Mucosa of descending colon (tissue), 3 donors: ENCODE measurements around the gene ADCYAP1R1. TPM values are rescaled to one million over a fixed set of nuclear protein-coding genes. Genes with fewer than 3 reads are reported as not detected.

Source experiments
- ATAC-seq: fragments of 200-7000 bp; cut with Tn5 transposase; one replicate; pipeline ENCODE4 v1.9.1; 2020; ENCODE audit warnings: mild to moderate bottlenecking, moderate library complexity
- DNase-seq, 3 donors: peaks; one replicate each; pipeline ENCODE4 v3.0.0-alpha.2; 2020
- H3K36me3 ChIP-seq: fragments of 200-600 bp; one replicate; pipeline ENCODE4 v1.8.0; 2021; ENCODE audit warnings: low read depth, mild to moderate bottlenecking
- H3K4me1 ChIP-seq: fragments of 200-600 bp; one replicate; pipeline ENCODE4 v1.8.0; 2021; ENCODE audit warnings: low read depth, mild to moderate bottlenecking
- H3K4me3 ChIP-seq: fragments of 200-600 bp; one replicate; pipeline ENCODE4 v1.8.0; 2021; ENCODE audit warnings: mild to moderate bottlenecking
- H3K9me3 ChIP-seq: fragments of 200-600 bp; one replicate; pipeline ENCODE4 v1.8.0; 2021; ENCODE audit warnings: mild to moderate bottlenecking
- intact Hi-C, 2 donors: fragments of 100-400 bp; cut with DNase I in 1 of 2; cut with micrococcal nuclease in 1 of 2; formaldehyde crosslinking; loops; one replicate each; pipeline versions ENCODE4 v1.11.0 to v1.11.1; 2022; cut with DNase I, micrococcal nuclease
- total RNA-seq, 3 donors: library from RNA; stranded (reverse); fragmentation: NEBNext Ultra II Directional in 2 of 3; extraction: Animal tissue kit (Norgen Biotek cat#: 25700) in 2 of 3; gene quantifications; one replicate each; pipeline versions ENCODE4 v1.2.1 to v1.2.4, GENCODE V29; 2021 to 2023
- TF ChIP-seq, protein P1 (sequence below): fragments of 200-600 bp; IDR thresholded peaks from one replicate; pipeline ENCODE4 v1.8.0; 2022; ENCODE audit warnings: antibody characterized with exemption, mild to moderate bottlenecking
- donor health status: DM: no; HTN: no; CAD: no; lungs with moderate emphysema.
- donor health status: DM: no; HTN: no; CAD: no.
- donor health status: DM: no; HTN: yes; CAD: no.

ADCYAP1R1 gene
- total RNA-seq, 3 donors from 2014 or later, result 0.26 to 15.0 (median 2.2) TPM

DNA sequence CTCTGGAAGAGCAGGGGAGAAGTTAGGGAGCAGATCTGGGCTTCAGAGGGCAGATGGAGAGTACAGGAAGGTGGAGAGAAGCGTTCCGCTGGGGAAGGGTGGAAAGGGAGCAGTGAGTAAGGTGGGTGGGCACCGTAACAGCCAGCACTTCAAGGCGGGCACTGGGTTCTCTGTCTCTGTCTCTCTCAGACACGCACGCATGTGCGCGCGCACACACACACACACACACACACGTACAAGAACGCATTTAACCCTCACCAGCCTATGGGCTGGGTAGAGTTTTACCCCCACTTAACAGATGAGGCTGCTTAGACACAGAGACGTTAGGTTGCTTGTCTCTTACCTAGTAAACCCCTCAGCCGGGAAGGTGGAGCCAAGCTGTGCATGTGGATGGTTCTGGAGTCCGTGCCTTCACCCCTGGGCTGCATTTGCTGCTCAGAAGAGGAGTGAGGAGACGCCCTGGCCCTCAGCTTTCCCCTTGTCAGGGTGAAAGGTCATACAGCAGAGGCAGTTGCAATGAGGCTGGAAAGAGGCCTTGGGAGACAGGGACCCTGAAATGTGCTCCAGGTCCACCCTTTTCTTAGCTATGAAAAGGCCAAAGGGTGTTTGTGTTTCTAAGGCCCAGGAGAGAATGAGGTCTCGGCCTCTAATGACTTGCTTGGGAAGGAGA lies 16.0 kb downstream of the ADCYAP1R1 start:
- no peak overlapping the region for H3K4me3 ChIP-seq
- TF ChIP-seq, protein P1, sequence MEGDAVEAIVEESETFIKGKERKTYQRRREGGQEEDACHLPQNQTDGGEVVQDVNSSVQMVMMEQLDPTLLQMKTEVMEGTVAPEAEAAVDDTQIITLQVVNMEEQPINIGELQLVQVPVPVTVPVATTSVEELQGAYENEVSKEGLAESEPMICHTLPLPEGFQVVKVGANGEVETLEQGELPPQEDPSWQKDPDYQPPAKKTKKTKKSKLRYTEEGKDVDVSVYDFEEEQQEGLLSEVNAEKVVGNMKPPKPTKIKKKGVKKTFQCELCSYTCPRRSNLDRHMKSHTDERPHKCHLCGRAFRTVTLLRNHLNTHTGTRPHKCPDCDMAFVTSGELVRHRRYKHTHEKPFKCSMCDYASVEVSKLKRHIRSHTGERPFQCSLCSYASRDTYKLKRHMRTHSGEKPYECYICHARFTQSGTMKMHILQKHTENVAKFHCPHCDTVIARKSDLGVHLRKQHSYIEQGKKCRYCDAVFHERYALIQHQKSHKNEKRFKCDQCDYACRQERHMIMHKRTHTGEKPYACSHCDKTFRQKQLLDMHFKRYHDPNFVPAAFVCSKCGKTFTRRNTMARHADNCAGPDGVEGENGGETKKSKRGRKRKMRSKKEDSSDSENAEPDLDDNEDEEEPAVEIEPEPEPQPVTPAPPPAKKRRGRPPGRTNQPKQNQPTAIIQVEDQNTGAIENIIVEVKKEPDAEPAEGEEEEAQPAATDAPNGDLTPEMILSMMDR, result no peak
- no peaks in the 10 kb centered on the region for H3K36me3 ChIP-seq
- ATAC-seq (no peak), DNase-seq (no peak)
- no peaks in the 10 kb centered on the region for H3K9me3 ChIP-seq
- no peaks in the 10 kb centered on the region for H3K4me1 ChIP-seq
- intact Hi-C loops, result no loop called here

GRCh38 chr7:31069860-31070555 lies 17.9 kb downstream of the ADCYAP1R1 start:
- no peak for ATAC-seq
- Histone ChIP-seq H3K36me3 (no peaks in the 10 kb centered on the region), H3K4me3 (no peak overlapping the region), H3K4me1 (no peaks in the 10 kb centered on the region), H3K9me3 (no peaks in the 10 kb centered on the region)
- TF ChIP-seq, protein P1, result no peak
- intact Hi-C loops, result no loop called here
- no peak for DNase-seq

DNA sequence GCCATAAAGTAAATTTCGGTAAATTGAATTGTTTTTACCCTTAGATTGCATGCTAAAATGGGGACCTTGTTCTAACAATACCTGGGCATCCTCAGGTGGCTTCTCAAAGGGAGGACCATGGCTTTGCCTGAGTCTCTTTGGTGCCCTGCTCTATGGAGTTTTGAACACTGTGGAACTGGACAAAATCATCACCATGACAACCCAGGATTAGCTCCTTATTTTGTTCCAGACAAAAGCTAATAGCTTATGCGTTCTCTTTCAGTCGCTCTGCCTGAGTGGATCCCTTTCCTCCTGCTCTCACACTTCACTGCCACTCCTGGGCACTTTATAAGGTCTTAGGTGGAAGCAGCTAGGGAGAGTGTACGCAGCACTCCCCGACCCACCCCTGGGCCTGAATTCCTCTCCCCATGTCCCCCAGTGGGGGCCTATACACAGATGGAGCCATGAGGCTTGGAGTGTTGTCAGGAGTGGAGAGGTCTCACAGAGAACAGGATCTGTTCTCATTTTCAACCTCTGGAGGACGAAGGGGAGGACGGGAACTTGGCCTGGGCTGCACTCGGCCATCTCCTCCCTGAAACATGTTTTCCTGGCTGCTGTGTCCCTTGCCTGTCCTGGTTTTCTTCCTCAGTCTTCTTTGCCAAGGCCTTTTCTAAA lies 19.0 kb downstream of the ADCYAP1R1 start:
- DNase-seq, result peak in 1 of 3 donors; percentile 9
- TF ChIP-seq, protein P1, result no peak
- ATAC-seq, result no peak
- Histone ChIP-seq H3K36me3 (no peaks in the 10 kb centered on the region), H3K4me1 (no peaks in the 10 kb centered on the region), H3K9me3 (no peaks in the 10 kb centered on the region), H3K4me3 (no peak overlapping the region)
- intact Hi-C loops, result no loop called here

- Histone ChIP-seq H3K36me3 (no peaks in the 10 kb centered on the region), H3K9me3 (no peaks in the 10 kb centered on the region), H3K4me1 (no peaks in the 10 kb centered on the region), H3K4me3 (no peak overlapping the region)
- DNase-seq (no peak), ATAC-seq (no peak)
- TF ChIP-seq, protein P1, result no peak
- intact Hi-C loops, result no loop called here
Measured at GRCh38 chr7:31071645-31072029, 19.5 kb downstream of the ADCYAP1R1 start.

DNA sequence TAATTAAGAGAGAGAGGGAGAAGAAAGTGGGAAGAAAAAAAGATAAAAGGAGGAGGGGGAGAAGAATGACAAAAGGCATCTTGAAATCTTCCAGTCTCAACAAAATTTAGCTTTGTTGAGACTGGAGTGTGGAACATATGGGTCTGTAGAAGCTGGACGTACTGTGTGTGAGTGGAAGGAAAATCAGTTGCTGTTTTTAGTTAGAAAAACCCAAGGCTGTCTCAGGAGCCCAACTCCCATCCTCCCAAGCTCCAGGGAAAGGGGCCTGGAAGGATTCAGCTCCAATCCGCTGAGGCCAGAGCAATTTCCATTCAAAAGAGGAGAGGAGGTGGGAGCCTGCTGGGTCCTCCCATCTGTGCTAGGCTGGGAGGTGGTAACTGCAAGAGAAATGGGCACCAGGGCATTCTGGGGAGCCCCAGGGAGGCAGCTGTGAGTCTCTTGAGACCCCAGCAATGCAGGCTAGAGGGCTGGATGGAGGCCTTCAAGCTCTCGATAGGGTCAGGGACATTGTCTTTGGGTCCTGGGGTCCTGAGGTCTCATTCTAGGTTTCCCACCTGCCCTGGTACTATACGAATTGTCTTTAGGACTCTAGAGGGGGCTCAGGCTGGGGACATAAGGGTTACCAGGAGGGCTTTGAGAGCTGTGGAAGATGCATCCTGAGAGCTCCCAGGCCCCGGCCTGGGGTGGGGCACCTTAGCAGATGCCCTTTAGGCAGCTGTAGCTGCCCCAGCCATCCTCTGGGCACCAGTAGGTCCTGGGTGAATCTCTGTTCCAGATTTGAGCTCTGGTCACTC lies 21.4 kb downstream of the ADCYAP1R1 start:
- Histone ChIP-seq H3K4me3 (no peak overlapping the region), H3K4me1 (no peaks in the 10 kb centered on the region), H3K36me3 (no peaks in the 10 kb centered on the region), H3K9me3 (no peaks in the 10 kb centered on the region)
- TF ChIP-seq, protein P1, result no peak
- no peak for ATAC-seq
- intact Hi-C loops, result no loop called here
- DNase-seq, result peak in 1 of 3 donors; percentile 12
